HepG2 (cell line): ENCODE data around the gene POU2F2. TPM values are rescaled to one million over a fixed set of nuclear protein-coding genes. Genes with fewer than 3 reads are reported as not detected.

Experiments
- ATAC-seq: fragments of 200-7000 bp; cut with Tn5 transposase; 3 replicates; pipeline ENCODE4 v1.9.1; 2020; ENCODE audit warnings: mild to moderate bottlenecking, moderate library complexity
- BruUV-seq: library from RNA; stranded (reverse); fragments of 400-500 nt; replicated peaks from 2 replicates; lab custom pipeline; 2021; lab: Mats Ljungman, UMichigan
- CTCF ChIA-PET: fragments of 300-600 bp; formaldehyde crosslinking; extraction: SDS; loops from one replicate; lab custom pipeline; 2021; ENCODE audit warnings: low total read pairs, inconsistent platforms, low intra/inter-chr PET ratio; lab: Yijun Ruan, JAX
- POLR2A ChIA-PET: fragments of 350-600 bp; sonication (Branson Sonifier 250); formaldehyde crosslinking; loops from one replicate; lab custom pipeline; 2020; ENCODE audit warnings: antibody characterized with exemption, inconsistent platforms; lab: Yijun Ruan, JAX
- DNase-seq: peaks from one replicate; pipeline ENCODE4 v3.0.0-alpha.2; 2015; ENCODE audit warnings: low spot score
- FAIRE-seq: peaks from 3 replicates; lab custom pipeline; 2011; peaks lifted over from hg19 to GRCh38; lab: Jason Lieb, UNC
- H2AFZ ChIP-seq: one replicate; pipeline ENCODE4 v1.6.1; 2011; ENCODE audit warnings: low read length, inconsistent platforms
- H3K27ac ChIP-seq: fragments of 300-600 bp; 3 replicates; pipeline ENCODE4 v1.8.0; 2011; ENCODE audit warnings: mixed run types, mild to moderate bottlenecking, mixed read lengths, low read length, inconsistent platforms; ENCODE audit not compliant: insufficient read depth; ENCODE audit errors: extremely low read length
- H3K27me3 ChIP-seq, 2 experiments: fragments of 200-600 bp in 1 of 2; 2 replicates in 1 of 2; 3 replicates in 1 of 2; pipeline versions ENCODE4 v1.6.0 to v1.8.0; 2011; ENCODE audit warnings: low read length in 2 of 2, mild to moderate bottlenecking in 2 of 2, moderate library complexity in 2 of 2, inconsistent platforms in 1 of 2; ENCODE audit not compliant: insufficient read depth in 2 of 2, control insufficient read depth in 1 of 2
- H3K36me3 ChIP-seq, 2 experiments: fragments of 200-600 bp in 1 of 2; replicated peaks in 1 of 2; 2 replicates in 1 of 2; 3 replicates in 1 of 2; pipeline versions ENCODE4 v1.5.1 to v1.8.0; 2011; ENCODE audit warnings: low read length in 2 of 2, inconsistent platforms in 1 of 2; ENCODE audit not compliant: insufficient read depth in 2 of 2, control insufficient read depth in 1 of 2
- H3K4me1 ChIP-seq: 2 replicates; pipeline ENCODE4 v1.5.1; 2012; ENCODE audit warnings: low read length, inconsistent platforms; ENCODE audit not compliant: insufficient read depth
- H3K4me2 ChIP-seq: 2 replicates; pipeline ENCODE4 v1.6.0; 2011; ENCODE audit warnings: low read depth, low read length, inconsistent platforms
- H3K4me3 ChIP-seq, 3 experiments: fragments of 200-600 bp in 1 of 3; sonication (generic), shearing (Covaris generic) in 1 of 3; replicated peaks in 1 of 3; 2 replicates each; pipeline ENCODE4 v1.5.1; 2011 to 2016; ENCODE audit warnings: low read length in 3 of 3, inconsistent platforms in 2 of 3, low read depth in 2 of 3, mild to moderate bottlenecking in 2 of 3, control low read depth in 1 of 3, mixed read lengths in 1 of 3; ENCODE audit not compliant: insufficient read depth in 1 of 3
- H3K79me2 ChIP-seq: one replicate; pipeline ENCODE4 v1.6.1; 2011; ENCODE audit warnings: low read length, inconsistent platforms; ENCODE audit not compliant: insufficient read depth
- H3K9ac ChIP-seq: 2 replicates; pipeline ENCODE4 v1.6.0; 2011; ENCODE audit warnings: mild to moderate bottlenecking, low read depth, low read length, inconsistent platforms; ENCODE audit not compliant: insufficient read depth
- H3K9me3 ChIP-seq: 2 replicates; pipeline ENCODE4 v1.5.1; 2012; ENCODE audit warnings: mild to moderate bottlenecking, low read length
- H4K20me1 ChIP-seq: 2 replicates; pipeline ENCODE4 v1.6.0; 2011; ENCODE audit warnings: inconsistent platforms, mild to moderate bottlenecking, low read length, moderate library complexity; ENCODE audit not compliant: insufficient read depth
- SMAD3 ChIP-seq: sonication (generic); formaldehyde crosslinking; IDR thresholded peaks from 2 replicates; pipeline ENCODE4 v1.4.0; 2020; ENCODE audit warnings: missing genetic modification reagents
- ZNF687 ChIP-seq: sonication (generic); formaldehyde crosslinking; IDR thresholded peaks from 2 replicates; pipeline ENCODE4 v1.5.1; 2020; ENCODE audit warnings: mild to moderate bottlenecking, missing genetic modification reagents, moderate library complexity
- ZNF768 ChIP-seq: sonication (generic); formaldehyde crosslinking; IDR thresholded peaks from 2 replicates; pipeline ENCODE4 v1.4.0; 2020; ENCODE audit warnings: missing genetic modification reagents
- WGBS: methylation state at CpG from one replicate; pipeline ENCODE4 v1.1.6; 2017; ENCODE audit warnings: low lambda C conversion rate; 5-methylcytosine and 5-hydroxymethylcytosine counted together
- in situ Hi-C: cut with HindIII; loops from 2 replicates; pipeline ENCODE4 v1.10.0; 2017; ENCODE audit warnings: low pct_unique_long_range_greater_than_20kb; ENCODE audit not compliant: extremely low pct_ligation_motif_present
- intact Hi-C: fragments of 100-400 bp; cut with micrococcal nuclease; formaldehyde crosslinking; loops from one replicate; pipeline ENCODE4 v1.10.0; 2022; ENCODE audit not compliant: unreplicated experiment
- polyA plus RNA-seq, 8 experiments: library from polyadenylated mRNA; depleted of rRNA in 3 of 8; stranded (reverse) in 7 of 8; unstranded in 1 of 8; fragments of >200 nt; fragmentation: Illumina TruSeq in 4 of 8; extraction: Trizol in 4 of 8; gene quantifications; 2 replicates each; pipeline versions ENCODE4 v1.2.1 to v1.2.3, GENCODE V29; 2011 to 2016; ENCODE audit warnings: low read depth in 4 of 8, missing spikeins in 1 of 8, mixed read lengths in 1 of 8; ENCODE audit not compliant: insufficient read depth in 1 of 8
- total RNA-seq, 5 experiments: library from RNA; depleted of rRNA; stranded (reverse); fragments of >200 nt; fragmentation: Illumina TruSeq; extraction: Trizol; gene quantifications; 2 replicates each; pipeline ENCODE4 v1.2.3, GENCODE V29; 2016; ENCODE audit warnings: low read depth in 1 of 5

POU2F2 gene
- total and polyA plus RNA-seq, 2 of the 13 experiments (the other 11 are each of a cell fraction or from before 2014, with no cell fraction given): 0.09 to 0.17 TPM

GRCh38 chr19:42121036-42121621, 11.1 kb downstream of the POU2F2 start:
- H3K9me3 ChIP-seq: no peaks in the 10 kb centered on the region
- no peak overlapping the region for H3K27ac ChIP-seq
- no peak overlapping the region for H3K4me3 ChIP-seq
- no peaks in the 10 kb centered on the region for H3K36me3 ChIP-seq
- DNase-seq (no peak), ATAC-seq (no peak)
- peaks cover 1 to 19% of the 10 kb centered on the region in 2 experiments; a peak in 4 of 5 replicates for H3K27me3 ChIP-seq
- in situ Hi-C loops: no loop called here
- no TSS peak for BruUV-seq
- H3K79me2 ChIP-seq: no peaks in the 10 kb centered on the region
- H3K9ac ChIP-seq: no peak overlapping the region
- no peak overlapping the region for H2AFZ ChIP-seq
- no peaks in the 10 kb centered on the region for H4K20me1 ChIP-seq
- TF ChIP-seq SMAD3 (CRISPR knock-in tag) (no peak), ZNF687 (CRISPR knock-in tag) (0 out of 2 replicates have a peak, but pooled peaks have one; percentile 10), ZNF768 (CRISPR knock-in tag) (peak; percentile 86)
- TF ChIP-seq, all 625 proteins: peak for 2
- Histone ChIP-seq H3K4me1 (peaks cover 9% of the 10 kb centered on the region), H3K4me2 (peak overlapping the region; percentile 7; the same call in 1 of the 2 replicates)
- ChIA-PET CTCF (no interaction called here), POLR2A (no interaction called here)
- WGBS: 20% methylated on average over 2 of the region's 5 CpGs
- FAIRE-seq: no peak
- intact Hi-C loops: no loop called here
